Testis (tissue), 2 donors: ENCODE results near the gene CMTM6.

Experiments
- POLR2A ChIP-seq: fragments of 450-650 bp; IDR thresholded peaks from one replicate; pipeline ENCODE4 v1.6.1; 2017; ENCODE audit warnings: antibody characterized with exemption, mild to moderate bottlenecking, moderate library complexity
- TF ChIP-seq, protein P1 (sequence below), 3 experiments: fragments of 450-650 bp in 2 of 3; fragments of 200-600 bp in 1 of 3; sonication (generic) in 1 of 3; IDR thresholded peaks; one replicate each; pipeline ENCODE4 v1.5.1; 2016 to 2019; ENCODE audit warnings: antibody characterized with exemption in 3 of 3, mild to moderate bottlenecking in 2 of 3, moderate library complexity in 1 of 3

- TF ChIP-seq, protein P1, sequence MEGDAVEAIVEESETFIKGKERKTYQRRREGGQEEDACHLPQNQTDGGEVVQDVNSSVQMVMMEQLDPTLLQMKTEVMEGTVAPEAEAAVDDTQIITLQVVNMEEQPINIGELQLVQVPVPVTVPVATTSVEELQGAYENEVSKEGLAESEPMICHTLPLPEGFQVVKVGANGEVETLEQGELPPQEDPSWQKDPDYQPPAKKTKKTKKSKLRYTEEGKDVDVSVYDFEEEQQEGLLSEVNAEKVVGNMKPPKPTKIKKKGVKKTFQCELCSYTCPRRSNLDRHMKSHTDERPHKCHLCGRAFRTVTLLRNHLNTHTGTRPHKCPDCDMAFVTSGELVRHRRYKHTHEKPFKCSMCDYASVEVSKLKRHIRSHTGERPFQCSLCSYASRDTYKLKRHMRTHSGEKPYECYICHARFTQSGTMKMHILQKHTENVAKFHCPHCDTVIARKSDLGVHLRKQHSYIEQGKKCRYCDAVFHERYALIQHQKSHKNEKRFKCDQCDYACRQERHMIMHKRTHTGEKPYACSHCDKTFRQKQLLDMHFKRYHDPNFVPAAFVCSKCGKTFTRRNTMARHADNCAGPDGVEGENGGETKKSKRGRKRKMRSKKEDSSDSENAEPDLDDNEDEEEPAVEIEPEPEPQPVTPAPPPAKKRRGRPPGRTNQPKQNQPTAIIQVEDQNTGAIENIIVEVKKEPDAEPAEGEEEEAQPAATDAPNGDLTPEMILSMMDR (IDR thresholded peaks at IDR 0.05) = no peak
- TF ChIP-seq POLR2A = no peak
Observed at GRCh38 chr3:32498992-32499391, 3.7 kb downstream of the CMTM6 start.
